Upper lobe of right lung (tissue), 1 donor: ENCODE results near the gene PRSS27. TPM values are rescaled to one million over a fixed set of nuclear protein-coding genes. Genes with fewer than 3 reads are reported as not detected.
A peak's percentile ranks its signal among the peaks of the same experiment; 100 is the strongest.
"Not testable (repeated sequence)": the region's sequence is repeated elsewhere in the genome, so short reads cannot be mapped to it uniquely, and the experiment has no call there.

ENCODE experiments used
- ATAC-seq: fragments of 200-7000 bp; cut with Tn5 transposase; one replicate; pipeline ENCODE4 v1.9.1; 2020; ENCODE audit warnings: mild to moderate bottlenecking, moderate library complexity
- DNase-seq: peaks from one replicate; pipeline ENCODE4 v3.0.0-alpha.2; 2020
- H3K27ac ChIP-seq: fragments of 200-600 bp; one replicate; pipeline ENCODE4 v1.8.0; 2022
- H3K27me3 ChIP-seq: fragments of 200-600 bp; one replicate; pipeline ENCODE4 v1.8.0; 2022; ENCODE audit warnings: mild to moderate bottlenecking
- H3K36me3 ChIP-seq: fragments of 200-600 bp; one replicate; pipeline ENCODE4 v1.8.0; 2022
- H3K4me1 ChIP-seq: fragments of 200-600 bp; one replicate; pipeline ENCODE4 v1.8.0; 2022
- H3K4me3 ChIP-seq: fragments of 200-600 bp; one replicate; pipeline ENCODE4 v1.8.0; 2022; ENCODE audit warnings: mild to moderate bottlenecking
- H3K9me3 ChIP-seq: fragments of 200-600 bp; one replicate; pipeline ENCODE4 v1.8.0; 2022
- CTCF ChIP-seq: fragments of 200-600 bp; IDR thresholded peaks from one replicate; pipeline ENCODE4 v1.8.0; 2022; ENCODE audit warnings: antibody characterized with exemption
- intact Hi-C: fragments of 100-400 bp; cut with DNase I; formaldehyde crosslinking; loops from one replicate; pipeline ENCODE4 v1.11.0; 2022
- total RNA-seq: library from RNA; stranded (reverse); fragmentation: NEBNext Ultra II Directional; extraction: Animal tissue kit (Norgen Biotek cat#: 25700); gene quantifications from one replicate; pipeline ENCODE4 v1.2.1, GENCODE V29; 2021
- donor health status: DM: no; HTN: yes; CAD: no; lungs with severe emphysema.

The PRSS27 gene
- total RNA-seq, 1 donor from 2014 or later: 0.81 TPM

DNA sequence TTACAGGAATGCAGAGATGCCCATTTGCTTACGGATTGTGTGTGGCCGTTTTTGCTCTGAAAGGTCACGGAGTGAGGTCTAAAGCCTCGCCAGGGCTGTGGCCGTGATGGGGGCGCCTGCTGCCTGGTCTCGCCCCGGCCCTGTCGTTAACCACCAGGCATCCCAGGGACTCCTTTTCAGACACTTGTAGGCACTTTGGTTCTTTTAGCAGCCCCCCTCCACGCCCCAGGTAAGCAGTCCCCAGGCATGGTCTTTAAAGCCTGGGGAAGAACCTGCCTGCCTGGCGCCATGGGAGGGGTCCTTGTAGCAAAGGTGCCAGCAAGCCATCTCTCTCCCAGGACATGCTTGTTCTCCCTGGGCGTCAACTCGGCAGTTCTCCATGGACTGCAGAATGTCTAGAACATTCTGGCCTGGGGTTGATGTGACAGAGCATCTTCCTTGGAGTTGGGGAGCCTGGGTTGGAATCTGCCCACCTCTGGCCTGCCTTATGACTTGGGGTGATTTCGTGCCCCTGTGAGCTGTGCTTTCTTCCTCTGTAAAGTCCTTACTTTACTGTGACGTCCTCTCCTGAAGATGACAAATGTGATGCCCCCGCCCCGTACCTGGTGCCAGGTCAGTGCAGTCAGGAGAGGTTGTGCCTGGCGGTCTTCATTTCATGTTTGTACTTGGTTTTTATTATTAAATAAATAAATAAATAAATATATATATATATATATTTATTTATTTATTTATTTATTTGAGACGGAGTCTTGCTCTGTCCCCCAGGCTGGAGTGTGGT, 32.3 kb downstream of the PRSS27 start:
- no peak overlapping the region for H3K4me3 ChIP-seq
- peaks cover 11% of the 10 kb centered on the region for H3K36me3 ChIP-seq
- no peak for TF ChIP-seq CTCF
- no peak overlapping the region for H3K27ac ChIP-seq
- intact Hi-C loops: no loop called here
- ATAC-seq: no peak
- peak; percentile 53 for DNase-seq
- H3K9me3 ChIP-seq: no peaks in the 10 kb centered on the region
- H3K4me1 ChIP-seq: peaks cover 27% of the 10 kb centered on the region
- no peaks in the 10 kb centered on the region for H3K27me3 ChIP-seq

GRCh38 chr16:2686912-2687507, 33.0 kb downstream of the PRSS27 start:
- H3K36me3 ChIP-seq: peaks cover 11% of the 10 kb centered on the region
- peak; percentile 81 for DNase-seq
- peak; percentile 52 for ATAC-seq
- no peaks in the 10 kb centered on the region for H3K9me3 ChIP-seq
- no peak overlapping the region for H3K27ac ChIP-seq
- intact Hi-C loops: no loop called here
- no peak for TF ChIP-seq CTCF
- no peak overlapping the region for H3K4me3 ChIP-seq
- H3K27me3 ChIP-seq: no peaks in the 10 kb centered on the region
- peaks cover 22% of the 10 kb centered on the region for H3K4me1 ChIP-seq

DNA sequence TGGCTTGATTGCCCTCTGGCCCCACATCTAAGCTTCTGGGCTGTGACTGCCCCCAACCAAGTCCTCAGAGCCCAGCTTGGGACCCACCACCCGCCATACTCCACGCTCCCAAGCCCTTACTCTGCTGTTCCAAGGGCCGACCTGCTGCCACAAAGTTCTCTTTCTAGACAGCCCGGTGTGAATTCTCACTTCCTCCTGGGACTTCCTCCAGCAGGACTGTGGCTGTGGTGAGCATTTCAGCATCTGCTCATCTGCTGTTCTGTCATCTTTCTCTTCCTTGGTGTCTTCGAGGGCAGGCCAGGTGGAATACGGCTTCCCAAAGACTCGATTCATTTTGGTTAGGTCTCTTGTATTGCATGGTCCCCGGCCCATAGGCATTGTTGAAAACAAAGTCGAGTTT, 33.9 kb downstream of the PRSS27 start:
- H3K4me1 ChIP-seq: peaks cover 23% of the 10 kb centered on the region
- DNase-seq, H3K36me3 ChIP-seq, H3K27ac ChIP-seq, H3K4me3 ChIP-seq, intact Hi-C loops, H3K9me3 ChIP-seq, H3K27me3 ChIP-seq: not testable (repeated sequence)
- ATAC-seq: peak; percentile 9

DNA sequence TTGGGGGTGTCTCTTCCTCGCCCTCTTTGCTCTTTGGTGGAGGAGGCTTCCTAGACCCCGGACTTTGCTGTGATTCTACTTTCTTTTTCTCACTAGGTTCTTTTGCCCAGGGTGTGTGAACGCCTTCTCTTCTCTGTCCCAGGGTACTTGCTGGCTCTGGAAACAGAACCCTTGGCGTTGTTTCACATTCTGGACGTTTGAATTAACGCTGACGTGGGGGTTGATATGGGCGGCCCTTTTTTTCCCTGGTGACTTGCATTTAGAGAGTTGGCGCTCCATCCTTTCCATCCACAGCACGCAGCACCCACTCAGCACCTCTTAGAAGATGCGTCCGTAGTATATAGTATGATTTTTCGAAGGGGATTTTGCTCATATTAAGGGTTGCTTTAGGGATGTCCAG, 37.0 kb downstream of the PRSS27 start:
- not testable (repeated sequence) for ATAC-seq

DNA sequence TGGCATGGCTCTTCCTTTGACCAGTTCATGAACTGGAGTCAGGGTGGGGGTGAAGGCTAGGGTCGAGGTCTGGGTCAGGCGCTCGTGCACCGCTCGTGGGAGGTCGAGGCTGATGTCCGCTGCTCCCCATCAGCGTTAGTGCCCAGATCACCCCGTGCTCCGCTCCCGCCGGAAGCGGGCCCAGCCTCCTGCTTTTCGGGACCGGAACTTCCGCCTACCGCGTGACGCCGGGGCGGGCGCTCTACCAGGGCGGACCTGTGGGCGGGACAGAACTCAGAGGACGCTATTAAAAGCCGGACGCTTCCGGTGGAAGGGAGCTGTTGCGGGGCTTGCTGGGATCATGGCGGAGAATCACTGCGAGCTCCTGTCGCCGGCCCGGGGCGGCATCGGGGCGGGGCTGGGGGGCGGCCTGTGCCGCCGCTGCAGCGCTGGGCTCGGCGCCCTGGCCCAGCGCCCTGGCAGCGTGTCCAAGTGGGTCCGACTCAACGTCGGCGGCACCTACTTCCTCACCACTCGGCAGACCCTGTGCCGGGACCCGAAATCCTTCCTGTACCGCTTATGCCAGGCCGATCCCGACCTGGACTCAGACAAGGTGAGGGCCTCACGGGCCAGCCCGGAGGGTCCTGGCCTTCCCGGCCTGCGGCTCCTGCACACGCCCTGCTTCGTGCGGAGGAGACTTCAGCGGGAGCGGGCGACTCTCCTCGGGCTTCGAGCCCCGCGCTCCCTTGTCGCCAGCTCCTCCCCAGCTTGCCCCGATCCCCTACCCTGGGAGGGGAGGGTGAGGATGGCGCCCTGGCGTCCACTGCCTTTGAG, 37.6 kb downstream of the PRSS27 start, which contains the start of gene KCTD5:
TSS of gene KCTD5 (plus strand) at position 315 of the 813 bp plus-strand sequence. CDS start at position 341, 26 bp downstream.
- H3K27ac ChIP-seq: peak within 1 kb of the TSS; percentile 88

More for the DNA sequence above, 37.0 kb downstream of the PRSS27 start:
- H3K27me3 ChIP-seq, H3K9me3 ChIP-seq, intact Hi-C loops, H3K36me3 ChIP-seq: not testable (repeated sequence)
- peak overlapping the region; percentile 88 for H3K27ac ChIP-seq
- peaks cover 18% of the 10 kb centered on the region for H3K4me1 ChIP-seq
- peak; percentile 5 for DNase-seq
- peak overlapping the region; percentile 99 for H3K4me3 ChIP-seq

DNA sequence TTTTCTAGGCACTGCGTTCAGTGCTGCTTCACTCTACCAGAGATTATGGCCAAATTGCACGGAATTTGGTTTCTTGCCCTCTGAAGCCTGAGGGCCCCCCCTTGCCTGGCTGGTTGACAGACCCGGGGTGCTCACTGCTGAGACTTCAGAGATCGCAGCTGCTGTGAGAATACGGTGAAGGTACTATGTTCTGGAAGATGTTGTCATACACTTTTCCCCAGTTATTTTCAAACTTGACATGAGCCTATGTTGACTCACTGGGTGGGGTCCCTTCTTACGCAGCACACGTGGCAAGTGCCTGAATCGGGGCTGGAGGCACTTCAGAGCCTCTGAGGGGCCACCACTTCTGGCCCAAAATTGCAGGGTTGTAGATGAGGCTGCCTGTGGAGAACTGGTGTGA, 39.7 kb downstream of the PRSS27 start:
- intact Hi-C loops, H3K36me3 ChIP-seq, DNase-seq, H3K27me3 ChIP-seq, H3K4me1 ChIP-seq, H3K4me3 ChIP-seq, H3K9me3 ChIP-seq, ATAC-seq, H3K27ac ChIP-seq: not testable (repeated sequence)

More for the DNA sequence above, 37.6 kb downstream of the PRSS27 start, which contains the start of gene KCTD5:
- no peak for TF ChIP-seq CTCF
- peak; percentile 97 for ATAC-seq
- intact Hi-C loops: no loop called here
- no peaks in the 10 kb centered on the region for H3K9me3 ChIP-seq
- peaks cover 14% of the 10 kb centered on the region for H3K4me1 ChIP-seq
- peak within 1 kb of the TSS; percentile 99 for H3K4me3 ChIP-seq
- no peaks in the 10 kb centered on the region for H3K27me3 ChIP-seq
- no peaks in the 10 kb centered on the region for H3K36me3 ChIP-seq
- peak; percentile 98 for DNase-seq

GRCh38 chr16:2679902-2680301, 40.1 kb downstream of the PRSS27 start:
- H3K27me3 ChIP-seq, intact Hi-C loops, H3K27ac ChIP-seq, ATAC-seq, DNase-seq, H3K4me1 ChIP-seq, H3K36me3 ChIP-seq, H3K9me3 ChIP-seq, H3K4me3 ChIP-seq: not testable (repeated sequence)

- ATAC-seq, H3K27ac ChIP-seq, H3K9me3 ChIP-seq, H3K27me3 ChIP-seq, H3K4me3 ChIP-seq, DNase-seq, intact Hi-C loops, H3K36me3 ChIP-seq: not testable (repeated sequence)
- peaks cover 13% of the 10 kb centered on the region for H3K4me1 ChIP-seq
Measured at GRCh38 chr16:2678206-2678965, 41.6 kb downstream of the PRSS27 start.

- intact Hi-C loops, H3K27me3 ChIP-seq, ATAC-seq, H3K27ac ChIP-seq, H3K4me3 ChIP-seq, H3K36me3 ChIP-seq, H3K9me3 ChIP-seq, DNase-seq: not testable (repeated sequence)
- H3K4me1 ChIP-seq: peaks cover 17% of the 10 kb centered on the region
Measured at GRCh38 chr16:2676937-2677336, 43.1 kb downstream of the PRSS27 start.
